Astrocyte of the cerebellum (primary cell): ENCODE results near the gene AQP10.

Experiments
- DNase-seq: peaks from one replicate; pipeline ENCODE4 v3.0.0-alpha.2; 2011; ENCODE audit warnings: low read depth
- H3K4me3 ChIP-seq: 2 replicates; pipeline ENCODE4 v1.5.1; 2011; ENCODE audit warnings: mild to moderate bottlenecking, low read depth, low read length, moderate library complexity
- CTCF ChIP-seq: IDR thresholded peaks from 2 replicates; pipeline ENCODE4 v1.5.1; 2012; ENCODE audit warnings: low read length, low read depth, moderate library complexity, mild to moderate bottlenecking; ENCODE audit errors: missing control alignments
- in situ Hi-C: cut with HindIII; loops from 2 replicates; pipeline ENCODE4 v1.10.0; 2017; ENCODE audit warnings: low sequenced_read_pairs

AQP10 gene

GRCh38 chr1:154324669-154325582 lies 4.0 kb downstream of the AQP10 start, which contains the start of gene ATP8B2:
Gene ATP8B2 (plus strand): TSS chr1:154325525. CDS start chr1:154328142, 2,617 bp downstream.
- H3K4me3 ChIP-seq = peak within 1 kb of the TSS; percentile 82
- TF ChIP-seq CTCF = peak; percentile 96
- in situ Hi-C loops = no loop called here
- no peak for DNase-seq

DNA sequence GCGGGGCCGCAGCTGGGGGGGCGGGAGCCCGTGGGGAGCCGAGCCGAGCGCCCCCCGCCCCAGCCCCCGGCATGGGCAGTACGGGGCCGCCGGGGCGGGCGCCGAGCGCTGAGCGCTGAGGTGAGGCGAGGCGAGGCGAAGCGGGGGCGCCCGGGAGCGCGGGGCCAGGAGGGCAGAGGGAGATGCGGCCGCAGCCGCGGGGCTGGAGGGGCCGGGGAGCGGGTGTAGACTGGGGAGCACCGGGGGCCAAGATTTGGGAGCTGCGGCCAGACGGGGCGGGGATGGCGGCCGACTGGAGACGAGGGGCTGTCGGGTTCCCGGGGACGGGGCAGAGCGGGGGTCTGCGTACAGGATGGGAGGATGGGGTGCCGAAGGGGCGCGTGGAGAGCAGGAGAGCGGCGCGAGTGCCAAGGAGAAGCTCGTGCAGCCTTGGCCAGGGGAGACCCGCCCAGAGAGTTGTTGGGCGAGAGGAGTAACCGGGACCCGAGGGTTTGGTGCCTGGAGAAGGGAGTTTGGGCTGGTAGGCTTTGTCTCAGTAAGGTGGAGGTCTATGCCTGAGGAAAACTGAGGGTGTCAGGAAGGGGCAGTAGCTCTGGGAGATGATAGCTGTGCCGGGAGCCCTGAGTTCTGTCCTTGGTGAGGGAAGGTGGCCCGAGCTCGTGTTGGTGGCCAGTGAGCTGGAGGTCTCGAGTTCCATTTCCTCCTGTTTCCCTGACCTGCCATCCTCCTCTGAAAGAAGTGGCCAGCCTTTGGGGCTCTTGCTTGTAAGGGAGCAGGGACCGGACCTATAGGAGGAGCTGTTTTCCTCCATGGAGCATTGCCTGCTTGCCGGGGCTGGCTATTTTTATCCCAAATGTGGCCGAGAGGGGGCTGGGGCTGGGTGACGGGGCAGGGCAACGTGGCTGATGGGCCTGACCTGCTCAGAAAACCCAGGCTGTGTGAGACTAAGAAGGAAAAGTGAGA lies 5.0 kb downstream of the AQP10 start:
- H3K4me3 ChIP-seq = peak overlapping the region; percentile 82
- in situ Hi-C loops = no loop called here
- peak; percentile 88 for TF ChIP-seq CTCF
- DNase-seq = peak; percentile 70

DNA sequence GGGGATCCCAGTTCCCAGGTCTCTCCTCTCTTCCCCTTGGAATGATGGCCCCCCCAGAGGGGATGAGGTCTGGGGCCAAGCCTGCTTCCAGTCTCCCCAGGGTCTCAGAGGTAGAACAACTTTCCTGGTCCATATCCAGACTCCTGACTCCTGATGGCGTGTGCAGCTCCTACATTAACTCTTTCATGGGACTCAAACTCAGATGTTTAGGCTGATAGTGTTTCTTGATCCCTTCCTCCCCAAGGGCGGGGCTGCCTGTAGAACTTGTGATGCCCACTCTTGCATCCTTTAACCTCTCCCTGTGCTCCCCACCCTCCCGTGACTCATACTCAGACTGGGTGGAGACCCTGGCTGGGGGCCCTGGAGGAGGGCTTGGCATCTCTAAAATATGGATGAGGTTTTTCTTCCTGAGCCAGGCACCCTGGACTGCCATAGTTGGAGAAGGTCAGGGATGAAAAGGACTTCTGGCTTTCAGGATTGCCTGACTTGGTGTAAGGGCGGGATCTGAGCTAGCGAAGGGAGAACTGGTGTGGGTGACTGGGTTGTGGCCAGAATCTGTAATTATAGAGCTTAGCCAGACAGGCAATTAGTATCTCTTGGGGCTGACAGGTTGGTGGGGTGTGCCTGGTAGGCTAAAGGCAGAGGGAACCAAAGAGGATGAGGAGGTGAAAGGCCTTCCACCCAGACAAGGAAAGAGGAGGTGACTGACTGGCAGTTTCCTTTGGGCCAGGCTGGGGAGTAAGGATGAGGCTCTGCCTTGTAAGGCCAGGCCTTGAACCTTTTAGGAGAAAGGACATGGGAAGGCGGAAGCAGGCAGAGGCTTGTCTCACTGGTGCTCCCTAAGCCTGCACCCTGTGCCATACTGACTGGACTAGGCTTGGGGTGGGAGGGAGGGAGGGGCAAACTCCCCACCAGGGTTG lies 5.9 kb downstream of the AQP10 start:
- in situ Hi-C loops = no loop called here
- DNase-seq = no peak
- H3K4me3 ChIP-seq = peak overlapping the region; percentile 82
- no peak for TF ChIP-seq CTCF

DNA sequence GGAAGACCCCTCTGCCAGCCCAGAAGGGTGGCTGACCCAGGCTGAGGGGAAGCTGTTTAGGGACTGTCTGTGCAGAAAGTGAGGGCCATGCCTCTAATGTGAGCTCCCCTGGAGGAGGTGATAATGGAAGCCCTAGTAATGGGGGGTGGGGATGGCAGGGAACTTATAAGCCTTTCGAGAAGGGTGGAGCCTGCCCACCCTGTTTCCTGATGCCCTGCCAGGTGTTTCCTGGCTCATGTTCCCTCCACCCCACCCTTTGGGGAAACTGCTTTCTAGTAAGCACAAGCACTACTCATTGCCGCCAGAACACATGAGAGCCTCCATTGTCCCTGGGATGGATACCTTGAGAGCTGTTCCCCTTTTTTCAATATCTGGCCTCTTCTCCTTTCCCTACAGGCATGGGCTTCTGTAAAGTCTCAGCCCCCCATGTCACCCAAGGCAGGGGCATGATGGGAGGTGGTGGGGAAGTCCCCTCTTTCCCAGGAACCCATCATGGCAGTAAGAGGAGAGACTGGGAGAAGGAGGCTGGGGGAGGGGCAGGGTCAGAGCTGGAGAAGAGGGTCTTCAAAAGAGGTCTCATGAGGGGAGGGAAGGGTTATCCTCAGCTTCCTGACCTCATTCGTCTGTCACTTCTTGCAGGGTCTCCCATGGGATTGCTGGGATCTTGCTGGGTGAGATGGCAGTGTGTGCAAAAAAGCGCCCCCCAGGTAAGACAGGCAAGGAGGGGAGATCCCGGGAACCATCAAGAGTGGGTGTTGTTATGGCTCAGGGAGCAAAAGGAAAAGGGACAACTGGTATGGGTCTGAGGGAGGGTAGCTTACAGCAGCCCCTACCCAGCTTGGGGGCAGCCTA lies 6.8 kb downstream of the AQP10 start:
- TF ChIP-seq CTCF = no peak
- in situ Hi-C loops = no loop called here
- no peak for DNase-seq
- peak overlapping the region; percentile 41 for H3K4me3 ChIP-seq

DNA sequence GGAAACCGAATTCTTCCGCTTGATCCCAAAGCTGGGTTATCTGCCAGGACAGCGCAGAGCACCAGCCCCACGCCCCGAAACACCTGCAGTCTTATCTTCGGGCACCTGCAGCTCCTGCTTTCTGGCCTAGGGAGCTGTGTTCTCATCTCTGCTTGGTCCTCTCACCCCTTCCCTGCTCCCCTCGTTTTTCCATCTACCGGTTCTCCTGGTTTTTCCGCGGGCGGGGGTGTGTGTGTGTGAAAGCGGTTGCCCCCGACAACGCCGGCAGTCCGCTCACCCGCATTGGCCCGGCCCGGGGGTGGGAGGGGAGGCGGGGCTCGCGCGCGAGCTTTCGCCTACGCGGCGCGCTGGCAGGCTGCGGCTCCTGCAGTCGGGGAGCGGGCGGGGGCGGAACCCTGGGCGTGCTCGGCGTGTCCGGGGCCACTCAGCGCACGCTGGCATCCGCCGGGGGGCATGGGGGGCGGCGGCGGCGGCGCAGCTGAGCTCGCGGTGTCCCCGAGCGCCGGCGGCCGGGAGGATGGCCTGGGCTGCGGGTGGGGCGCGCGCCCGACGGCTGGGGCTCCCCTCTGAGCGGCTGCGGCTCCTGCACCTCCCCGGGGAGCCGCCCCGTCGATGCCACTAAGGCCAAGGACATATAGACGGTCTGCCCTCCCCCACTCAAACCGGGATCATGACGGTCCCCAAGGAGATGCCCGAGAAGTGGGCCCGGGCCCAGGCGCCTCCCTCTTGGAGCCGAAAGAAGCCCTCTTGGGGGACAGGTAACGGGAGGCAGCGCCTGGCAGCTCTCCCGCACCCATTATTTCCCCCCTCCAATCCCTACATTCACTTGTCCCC lies 7.6 kb downstream of the AQP10 start:
- TF ChIP-seq CTCF = no peak
- no peak for DNase-seq
- peak overlapping the region; percentile 41 for H3K4me3 ChIP-seq
- in situ Hi-C loops = no loop called here
